Activated CD4-positive, alpha-beta T cell treated with anti-CD3 and anti-CD28 coated beads, Interleukin-2, amount 10 ng/mL, durations not matched to agents 7 days and 5 days (primary cell): ENCODE results near the gene PPARA. TPM values are rescaled to one million over a fixed set of nuclear protein-coding genes. Genes with fewer than 3 reads are reported as not detected.

ENCODE experiments used
- CTCF ChIA-PET: fragments of 350-600 bp; sonication (Branson Sonifier 250); formaldehyde crosslinking; loops from one replicate; lab custom pipeline; 2021; ENCODE audit warnings: antibody characterized with exemption; lab: Charles Lee
- POLR2A ChIA-PET: fragments of 350-600 bp; sonication (Branson Sonifier 250); formaldehyde crosslinking; loops from one replicate; lab custom pipeline; 2021; ENCODE audit warnings: antibody characterized with exemption; lab: Charles Lee
- DNase-seq: peaks from one replicate; pipeline ENCODE4 v3.0.0-alpha.2; 2020
- H3K27ac Mint-ChIP-seq: one replicate; pipeline ENCODE4 v1.8.0; 2021; ENCODE audit warnings: mild to moderate bottlenecking, moderate library complexity, mixed read lengths
- H3K27me3 Mint-ChIP-seq: one replicate; pipeline ENCODE4 v1.8.0; 2021; ENCODE audit warnings: mixed read lengths
- H3K36me3 Mint-ChIP-seq: one replicate; pipeline ENCODE4 v1.8.0; 2021; ENCODE audit warnings: low read depth, mixed read lengths
- H3K4me1 Mint-ChIP-seq: one replicate; pipeline ENCODE4 v1.8.0; 2021; ENCODE audit warnings: mixed read lengths
- H3K4me3 Mint-ChIP-seq: one replicate; pipeline ENCODE4 v1.8.0; 2021; ENCODE audit warnings: mild to moderate bottlenecking, moderate library complexity, mixed read lengths
- H3K9me3 Mint-ChIP-seq: one replicate; pipeline ENCODE4 v1.8.0; 2021; ENCODE audit warnings: mixed read lengths
- total RNA-seq, 2 experiments: library from RNA; stranded (reverse); gene quantifications; one replicate each; pipeline ENCODE4 v1.2.3, GENCODE V29; 2021

PPARA gene
- total RNA-seq, 2 experiments from 2014 or later = 9.5 to 9.7 TPM

- H3K36me3 Mint-ChIP-seq = peaks cover 21% of the 10 kb centered on the region
- ChIA-PET POLR2A (interaction anchor here (1.3 kb wide), 1 partner anchor 9 kb away, joined by 4 read pairs; the partner anchor contains the start of gene TTC38), CTCF (interaction anchor here (1.1 to 2.3 kb wide), 4 partner anchors 9 to 22 kb away, joined by 3 to 12 read pairs (median 4); partner anchors contain the start of gene TTC38)
- H3K4me1 Mint-ChIP-seq = peaks cover 3% of the 10 kb centered on the region
- H3K27ac Mint-ChIP-seq = no peak overlapping the region
- no peaks in the 10 kb centered on the region for H3K9me3 Mint-ChIP-seq
- H3K4me3 Mint-ChIP-seq = no peak overlapping the region
- H3K27me3 Mint-ChIP-seq = no peaks in the 10 kb centered on the region
- no peak for DNase-seq
Measured at GRCh38 chr22:46276563-46276962, 126.2 kb downstream of the PPARA start.

DNA sequence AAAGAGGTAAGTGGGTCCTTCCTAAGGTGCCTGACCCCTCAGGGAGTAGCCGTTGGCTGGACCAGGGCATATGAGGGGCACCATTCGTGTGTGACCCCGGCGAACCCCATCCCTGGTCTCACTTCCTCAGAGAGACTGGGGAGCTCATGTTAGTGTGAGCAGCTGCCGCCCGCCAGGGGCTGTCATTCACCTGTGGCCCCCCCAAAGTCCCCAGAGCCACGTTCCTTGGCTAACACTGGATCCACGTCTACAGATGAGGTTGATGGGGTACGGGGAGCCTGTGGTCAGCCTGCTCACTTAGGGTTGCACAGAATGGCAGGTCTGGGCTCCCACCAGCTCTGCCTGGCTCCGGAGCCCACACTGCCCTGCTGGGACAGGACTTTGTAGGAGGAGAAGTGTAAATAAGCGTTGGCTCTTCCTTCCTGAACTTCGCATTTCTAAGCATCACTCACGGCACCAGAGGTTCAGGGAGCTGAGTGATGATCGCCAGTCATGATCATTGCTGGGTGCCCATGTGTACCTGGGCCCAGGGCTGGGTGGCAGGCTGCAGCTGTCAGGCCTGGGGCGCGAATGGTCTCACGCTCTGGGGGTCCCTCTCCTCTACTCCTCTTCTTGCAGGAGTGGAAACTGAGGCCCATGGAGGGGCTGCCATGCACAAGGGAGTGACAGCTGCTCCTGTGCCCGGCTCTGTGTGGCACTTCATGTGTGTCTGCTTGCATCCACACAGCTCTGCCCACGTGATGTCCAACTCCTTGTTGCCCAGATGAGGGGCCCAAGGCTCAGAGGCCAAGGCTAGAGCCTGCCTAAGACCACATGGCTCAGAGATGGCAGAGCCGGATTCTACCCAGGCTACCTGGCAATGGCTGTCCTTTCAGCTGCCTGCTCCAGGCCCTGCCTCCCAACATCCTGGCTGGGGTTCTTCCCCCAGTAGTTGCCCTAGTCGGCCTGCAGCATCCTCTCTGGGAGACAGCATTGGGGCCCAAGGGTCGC lies 128.6 kb downstream of the PPARA start:
- peaks cover 3% of the 10 kb centered on the region for H3K4me1 Mint-ChIP-seq
- no peaks in the 10 kb centered on the region for H3K9me3 Mint-ChIP-seq
- POLR2A ChIA-PET = no interaction called here
- H3K4me3 Mint-ChIP-seq = no peak overlapping the region
- no peaks in the 10 kb centered on the region for H3K27me3 Mint-ChIP-seq
- peaks cover 25% of the 10 kb centered on the region for H3K36me3 Mint-ChIP-seq
- CTCF ChIA-PET = interaction anchor here (1.1 to 2.3 kb wide), 5 partner anchors 10 to 128 kb away, joined by 3 to 12 read pairs (median 3); partner anchors contain the start of gene TTC38
- DNase-seq = no peak
- no peak overlapping the region for H3K27ac Mint-ChIP-seq

GRCh38 chr22:46280063-46280817 lies 129.9 kb downstream of the PPARA start:
- ChIA-PET POLR2A (no interaction called here), CTCF (interaction anchor here (0.6 to 1.5 kb wide), 3 partner anchors 11 to 35 kb away, joined by 3 to 5 read pairs (median 4); no protein-coding TSS in a partner anchor)
- peaks cover 3% of the 10 kb centered on the region for H3K4me1 Mint-ChIP-seq
- no peak overlapping the region for H3K27ac Mint-ChIP-seq
- no peaks in the 10 kb centered on the region for H3K27me3 Mint-ChIP-seq
- no peak for DNase-seq
- no peak overlapping the region for H3K4me3 Mint-ChIP-seq
- H3K36me3 Mint-ChIP-seq = peaks cover 22% of the 10 kb centered on the region
- no peaks in the 10 kb centered on the region for H3K9me3 Mint-ChIP-seq

- POLR2A ChIA-PET = no interaction called here
- no peak for DNase-seq
- Mint-ChIP-seq H3K4me1 (peaks cover 3% of the 10 kb centered on the region), H3K36me3 (peaks cover 14% of the 10 kb centered on the region), H3K27ac (no peak overlapping the region), H3K27me3 (no peaks in the 10 kb centered on the region), H3K9me3 (no peaks in the 10 kb centered on the region), H3K4me3 (no peak overlapping the region)
- CTCF ChIA-PET = interaction anchor here (0.6 to 1.5 kb wide), 2 partner anchors 16 to 105 kb away, joined by 3 to 4 read pairs; no protein-coding TSS in a partner anchor
Measured at GRCh38 chr22:46280999-46281623, 130.8 kb downstream of the PPARA start.

GRCh38 chr22:46281866-46282678 lies 131.7 kb downstream of the PPARA start:
- Mint-ChIP-seq H3K36me3 (peaks cover 12% of the 10 kb centered on the region), H3K9me3 (no peaks in the 10 kb centered on the region), H3K4me1 (peaks cover 3% of the 10 kb centered on the region), H3K27ac (peak overlapping the region; percentile 25), H3K4me3 (no peak overlapping the region), H3K27me3 (no peaks in the 10 kb centered on the region)
- no peak for DNase-seq
- ChIA-PET POLR2A (no interaction called here), CTCF (no interaction called here)

GRCh38 chr22:46286006-46286405 lies 135.7 kb downstream of the PPARA start:
- H3K27ac Mint-ChIP-seq = peak overlapping the region; percentile 42
- ChIA-PET POLR2A (no interaction called here), CTCF (interaction anchor here (0.7 to 1.8 kb wide), 6 partner anchors 11 to 279 kb away, joined by 3 to 5 read pairs (median 4); partner anchors contain the start of genes GTSE1 and TTC38)
- no peaks in the 10 kb centered on the region for H3K27me3 Mint-ChIP-seq
- no peak for DNase-seq
- no peak overlapping the region for H3K4me3 Mint-ChIP-seq
- H3K4me1 Mint-ChIP-seq = peaks cover 16% of the 10 kb centered on the region
- no peaks in the 10 kb centered on the region for H3K9me3 Mint-ChIP-seq
- H3K36me3 Mint-ChIP-seq = peaks cover 9% of the 10 kb centered on the region

DNA sequence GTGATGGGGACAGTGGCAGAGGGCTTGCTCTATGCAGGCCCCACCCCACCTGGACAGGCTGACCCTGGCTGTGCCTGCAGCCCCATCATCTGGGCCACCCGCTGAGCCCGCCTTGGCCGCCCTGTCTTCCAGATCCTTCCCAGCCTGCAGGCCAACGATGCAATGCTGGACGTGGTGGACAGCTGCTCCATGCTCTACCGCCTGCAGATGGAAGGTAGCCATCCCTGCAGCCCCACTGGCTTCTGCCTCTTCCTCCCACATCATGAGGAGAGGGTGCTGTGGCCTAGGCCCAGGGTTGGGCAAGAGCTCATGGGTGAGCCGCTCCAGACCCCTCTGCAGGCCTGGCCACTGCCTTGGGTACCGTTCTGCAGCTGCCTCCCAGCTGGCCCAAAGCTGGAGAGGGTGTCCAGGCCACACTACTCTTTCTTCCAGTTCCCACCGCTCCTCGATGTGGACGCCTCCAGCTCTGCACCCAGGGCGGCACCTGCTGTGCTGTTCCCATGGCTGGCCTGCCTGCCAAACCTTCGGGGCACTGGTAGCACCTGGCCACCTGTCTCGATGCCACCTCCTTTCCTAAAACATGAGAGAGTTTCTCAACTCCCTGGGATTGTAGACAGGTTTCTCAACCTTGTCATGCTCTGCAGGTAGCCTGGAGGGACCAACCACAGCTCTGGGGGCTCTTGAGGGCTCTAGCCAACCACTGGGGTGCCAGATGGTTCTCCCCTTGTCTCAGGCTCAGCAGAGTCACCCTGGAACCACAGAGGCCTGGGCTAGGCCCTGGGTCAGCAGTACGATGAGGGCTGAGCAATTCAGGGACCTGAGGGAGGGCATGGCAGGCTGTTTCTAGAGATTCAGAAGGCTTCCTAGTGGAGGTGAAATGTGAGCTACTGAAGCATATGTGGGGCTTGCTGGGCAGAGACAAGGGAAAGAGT lies 136.9 kb downstream of the PPARA start:
- Mint-ChIP-seq H3K9me3 (peaks cover under 1% of the 10 kb centered on the region), H3K4me1 (peaks cover 17% of the 10 kb centered on the region), H3K27me3 (no peaks in the 10 kb centered on the region), H3K36me3 (peaks cover 8% of the 10 kb centered on the region), H3K27ac (peak overlapping the region; percentile 86), H3K4me3 (peak overlapping the region; percentile 54)
- DNase-seq = no peak
- ChIA-PET CTCF (interaction anchor here (0.6 to 3.2 kb wide), 7 partner anchors 9 to 1764 kb away, joined by 3 to 12 read pairs (median 5); partner anchors contain the start of gene TTC38), POLR2A (no interaction called here)

- H3K4me3 Mint-ChIP-seq = peak overlapping the region; percentile 54
- peak; percentile 41 for DNase-seq
- peaks cover 25% of the 10 kb centered on the region for H3K4me1 Mint-ChIP-seq
- no peaks in the 10 kb centered on the region for H3K27me3 Mint-ChIP-seq
- peaks cover 18% of the 10 kb centered on the region for H3K36me3 Mint-ChIP-seq
- H3K27ac Mint-ChIP-seq = peak overlapping the region; percentile 86
- ChIA-PET CTCF (interaction anchor here (0.7 to 3.2 kb wide), 6 partner anchors 10 to 282 kb away, joined by 3 to 12 read pairs (median 3); no protein-coding TSS in a partner anchor), POLR2A (no interaction called here)
- H3K9me3 Mint-ChIP-seq = peaks cover 5% of the 10 kb centered on the region
Measured at GRCh38 chr22:46287873-46288751, 137.8 kb downstream of the PPARA start.

- Mint-ChIP-seq H3K4me1 (peaks cover 32% of the 10 kb centered on the region), H3K36me3 (peaks cover 21% of the 10 kb centered on the region), H3K4me3 (no peak overlapping the region), H3K9me3 (peaks cover 5% of the 10 kb centered on the region), H3K27me3 (no peaks in the 10 kb centered on the region), H3K27ac (no peak overlapping the region)
- POLR2A ChIA-PET = interaction anchor here (0.7 kb wide), 1 partner anchor 46 kb away, joined by 3 read pairs; the partner anchor contains the start of gene TRMU
- CTCF ChIA-PET = interaction anchor here (0.9 to 3.2 kb wide), 5 partner anchors 11 to 282 kb away, joined by 3 to 12 read pairs (median 3); no protein-coding TSS in a partner anchor
- DNase-seq = no peak
Measured at GRCh38 chr22:46288846-46289243, 138.5 kb downstream of the PPARA start.
